GM04503 (cell line): ENCODE data around the gene CTBP1.
"Not testable (repeated sequence)": the region's sequence is repeated elsewhere in the genome, so short reads cannot be mapped to it uniquely, and the experiment has no call there.

ENCODE experiments used
- DNase-seq: peaks from one replicate; pipeline ENCODE4 v3.0.0-alpha.2; 2012; ENCODE audit warnings: low read depth

The CTBP1 gene

GRCh38 chr4:1248245-1249147, at the start of gene CTBP1:
Gene CTBP1, minus strand, starts transcription at chr4:1249130. Its CDS starts 7,799 bp downstream, at chr4:1241331.
- no peak for DNase-seq

DNA sequence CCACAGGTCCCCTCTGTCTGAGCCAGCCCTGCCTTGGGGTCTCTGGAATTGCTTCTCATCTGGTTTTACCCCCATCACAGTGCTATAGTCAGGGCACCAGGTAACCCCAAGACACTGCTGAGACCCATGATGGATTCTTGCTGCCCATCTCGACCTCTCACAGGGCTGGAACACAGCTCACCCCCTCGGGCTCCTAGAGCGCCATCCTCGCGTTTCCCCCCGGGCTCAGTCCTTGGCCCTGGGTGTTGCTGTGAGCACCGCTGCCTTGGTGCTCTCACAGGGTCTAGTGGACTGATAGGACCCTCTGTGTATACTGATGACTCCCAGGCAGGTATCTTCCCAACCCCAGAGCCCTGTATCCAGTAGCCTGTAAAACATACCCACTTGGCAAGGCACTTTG, 49.5 kb upstream of the CTBP1 start:
- DNase-seq = no peak

GRCh38 chr4:1297456-1298325, 48.8 kb upstream of the CTBP1 start:
- DNase-seq = no peak

GRCh38 chr4:1297023-1297395, 48.1 kb upstream of the CTBP1 start:
- DNase-seq = no peak

GRCh38 chr4:1296324-1297022, 47.5 kb upstream of the CTBP1 start:
- DNase-seq = no peak

- DNase-seq = no peak
Measured at GRCh38 chr4:1295405-1296055, 46.6 kb upstream of the CTBP1 start.

GRCh38 chr4:1294891-1295290, 46.0 kb upstream of the CTBP1 start:
- DNase-seq = no peak

DNA sequence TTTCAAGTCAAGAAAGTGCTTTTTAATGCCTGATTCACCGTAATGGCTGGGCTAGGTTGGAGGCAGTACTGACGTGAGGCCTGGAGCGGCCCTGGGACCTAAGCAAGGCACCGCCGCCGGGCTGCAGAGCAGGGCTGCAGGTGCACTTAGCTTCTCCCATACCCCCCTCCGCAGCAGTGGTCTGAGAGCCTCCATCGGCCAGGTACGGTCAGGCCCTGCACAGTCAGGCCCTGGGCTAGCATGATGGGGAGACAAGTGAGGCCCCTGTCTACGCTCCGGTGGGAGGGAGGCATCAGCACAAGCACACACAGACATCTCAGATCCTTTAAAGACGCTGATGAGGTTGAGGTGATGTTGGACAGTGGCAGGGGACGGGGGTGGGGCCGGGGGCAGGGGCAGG, 45.5 kb upstream of the CTBP1 start:
- DNase-seq = no peak

DNA sequence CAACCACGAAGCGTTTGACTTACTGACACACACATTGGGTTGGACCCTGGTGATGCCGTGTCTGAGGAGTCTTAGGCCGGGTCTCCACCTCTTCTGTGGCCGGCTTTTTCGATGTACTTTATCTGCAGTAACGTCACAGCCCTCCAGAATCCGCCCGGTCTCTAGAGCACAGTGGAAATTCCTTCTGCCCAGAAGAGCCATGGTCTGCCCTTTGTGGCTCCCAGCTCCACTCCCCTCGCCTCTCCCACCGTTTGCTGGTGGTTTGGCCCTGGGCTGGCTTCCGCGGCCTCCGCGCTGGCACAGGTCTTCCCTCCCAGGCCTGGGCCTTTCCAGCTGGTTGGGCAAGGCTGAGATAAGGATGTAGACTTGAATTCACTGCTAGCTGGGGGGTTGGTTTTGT, 45.1 kb upstream of the CTBP1 start:
- no peak for DNase-seq

DNA sequence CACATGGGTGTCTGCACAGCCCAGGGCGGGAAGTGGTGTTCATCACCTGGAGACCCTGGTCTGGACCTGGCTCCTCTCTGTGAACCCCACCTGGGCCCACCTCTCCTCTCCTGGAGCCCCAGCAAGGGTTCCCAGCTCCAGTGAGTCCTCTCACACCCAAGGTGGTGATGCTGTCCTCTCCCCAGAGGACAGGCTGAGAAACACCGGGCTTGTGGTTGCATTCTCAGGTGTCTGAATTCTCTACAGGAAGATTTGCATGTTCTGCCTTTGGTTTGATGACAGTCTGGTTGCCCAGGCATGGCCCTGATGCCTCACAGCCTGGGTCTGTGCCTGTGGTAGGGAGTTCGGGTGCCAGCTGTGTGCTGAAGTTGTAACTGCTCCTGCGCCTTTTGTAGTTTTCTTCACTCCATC, 44.6 kb upstream of the CTBP1 start:
- no peak for DNase-seq

DNA sequence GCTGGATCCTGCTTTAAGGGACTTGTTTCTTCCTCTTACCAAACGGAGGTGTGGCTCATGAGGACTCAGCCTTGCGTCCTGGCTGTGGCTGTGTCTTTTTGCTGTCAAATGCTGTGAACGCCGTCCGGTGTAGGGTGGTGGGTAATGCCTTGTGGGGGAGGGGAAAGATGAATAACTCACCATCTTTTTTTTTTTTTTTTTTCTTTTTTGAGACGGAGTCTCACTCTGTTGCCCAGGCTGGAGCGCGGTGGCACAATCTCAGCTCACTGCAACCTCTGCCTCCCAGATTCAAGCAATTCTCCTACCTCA, 43.7 kb upstream of the CTBP1 start:
- not testable (repeated sequence) for DNase-seq

GRCh38 chr4:1291996-1292702, 43.2 kb upstream of the CTBP1 start:
- no peak for DNase-seq

DNA sequence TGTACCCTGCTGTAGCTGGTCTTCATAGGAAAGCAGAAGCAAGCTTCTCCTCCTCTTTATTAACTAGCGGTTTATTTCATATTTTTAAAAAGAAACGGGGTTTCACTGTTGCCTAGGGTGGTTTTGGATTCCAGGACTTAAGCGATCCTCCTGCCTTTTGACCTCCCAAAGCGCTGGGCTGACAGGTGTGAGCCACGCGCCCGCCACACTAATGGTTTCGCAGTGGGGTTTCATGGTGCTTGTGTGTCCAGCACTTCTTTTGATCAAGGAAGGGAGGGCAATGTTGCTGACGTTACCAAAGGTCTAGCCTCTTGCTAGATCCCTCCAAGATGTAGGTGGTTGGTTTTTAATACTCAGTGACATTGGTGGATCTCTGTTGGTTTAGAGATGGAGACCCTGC, 42.2 kb upstream of the CTBP1 start:
- no peak for DNase-seq

GRCh38 chr4:1290165-1290977, 41.4 kb upstream of the CTBP1 start:
- DNase-seq = no peak

DNA sequence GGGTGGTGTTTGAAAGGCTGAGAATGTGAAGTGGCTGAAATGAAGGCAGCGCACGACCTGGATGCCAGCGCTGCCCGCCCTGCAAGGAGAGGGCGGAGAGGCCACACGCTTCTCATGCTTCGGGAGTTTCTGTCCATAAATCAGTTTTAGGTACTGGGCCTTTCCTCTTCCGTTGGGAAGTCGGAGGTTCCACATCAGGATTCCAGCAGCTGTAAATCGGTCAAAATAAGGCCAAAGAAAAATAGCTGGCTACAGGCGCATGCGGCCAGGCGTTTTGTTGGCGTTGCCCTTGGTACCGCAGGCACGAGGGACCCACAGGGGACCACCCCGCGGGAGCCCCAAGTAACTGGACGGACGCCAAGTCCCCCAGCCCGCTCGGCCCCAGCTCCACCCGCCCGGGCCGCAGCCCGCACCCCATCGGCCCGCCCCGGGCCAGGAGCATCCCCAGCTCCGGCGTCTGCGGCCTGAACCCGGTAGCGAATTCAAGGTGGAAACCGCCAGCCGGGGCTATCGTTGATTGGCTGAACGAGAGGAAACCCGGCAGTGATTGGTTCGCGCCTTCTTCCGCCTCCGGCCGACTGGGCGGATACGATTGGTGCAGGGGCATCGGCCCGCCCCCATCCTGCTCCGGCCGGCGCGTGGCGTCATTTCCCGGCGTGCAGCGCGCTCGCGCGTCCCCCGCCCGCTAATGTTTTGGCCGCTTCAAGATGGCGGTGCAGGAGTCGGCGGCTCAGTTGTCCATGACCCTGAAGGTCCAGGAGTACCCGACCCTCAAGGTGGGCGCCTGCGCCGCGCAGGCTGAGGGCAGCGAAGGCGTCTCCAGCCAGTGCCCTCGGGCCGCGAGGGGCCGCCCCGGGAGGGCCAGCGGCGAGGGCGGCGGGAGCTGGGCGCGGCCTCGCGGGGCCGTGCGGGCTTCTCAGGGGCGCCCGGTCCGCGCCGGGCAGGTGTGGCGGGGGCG, 40.6 kb upstream of the CTBP1 start, which contains the start of gene MAEA:
Gene MAEA, plus strand, starts transcription at position 685 of the 958 bp plus-strand sequence. Its CDS starts 23 bp downstream, at position 708.
- peak; percentile 79 for DNase-seq

- DNase-seq = no peak
Measured at GRCh38 chr4:1288786-1289185, 39.9 kb upstream of the CTBP1 start.

- DNase-seq = no peak
Measured at GRCh38 chr4:1285790-1286553, 37.0 kb upstream of the CTBP1 start.

DNA sequence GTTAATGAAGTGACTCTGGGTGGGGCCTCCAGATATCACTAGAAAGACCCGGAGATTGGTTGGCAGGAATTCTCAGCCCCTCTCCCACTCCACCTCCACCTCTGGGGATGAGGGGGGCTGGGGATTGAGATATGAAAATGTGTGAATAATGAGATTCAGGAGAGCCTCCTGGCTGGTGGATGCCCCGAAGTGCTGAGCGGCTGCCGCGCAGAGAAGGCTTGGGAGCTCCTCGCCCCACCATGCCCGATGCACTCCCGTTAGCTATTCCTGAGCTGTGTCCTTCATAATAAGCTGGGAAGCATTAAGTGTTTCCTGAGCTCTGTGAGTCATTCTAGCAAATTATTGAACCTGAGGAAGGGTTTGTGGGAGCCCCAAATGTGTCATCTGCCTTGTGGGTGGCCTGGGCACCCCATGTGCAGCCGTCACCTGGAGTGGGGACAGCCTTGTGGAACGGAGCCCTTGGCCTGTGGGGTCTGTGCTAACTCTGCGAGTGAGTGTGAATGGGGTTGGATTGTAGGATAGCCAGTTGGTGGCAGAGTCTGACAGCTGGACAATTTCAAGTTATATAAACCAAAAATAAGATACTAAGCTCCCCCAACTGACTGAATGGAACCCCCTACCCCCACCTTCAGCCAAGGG, 36.3 kb upstream of the CTBP1 start:
- no peak for DNase-seq
